Fibroblast of mammary gland (primary cell): ENCODE data around the gene TSPAN9.

Experiments
- DNase-seq: peaks from one replicate; pipeline ENCODE4 v3.0.0-alpha.2; 2010; ENCODE audit warnings: low read depth
- H3K4me3 ChIP-seq: 2 replicates; pipeline ENCODE4 v1.5.1; 2011; ENCODE audit warnings: low read depth, mild to moderate bottlenecking, low read length, moderate library complexity; ENCODE audit not compliant: control insufficient read depth
- CTCF ChIP-seq: conservative IDR thresholded peaks from 2 replicates; pipeline ENCODE4 v1.5.1; 2011; ENCODE audit warnings: low read depth, low read length, inconsistent platforms; ENCODE audit not compliant: control insufficient read depth, insufficient read depth

The TSPAN9 gene

GRCh38 chr12:3280967-3281366 is 203.8 kb downstream of the TSPAN9 start:
- no peak for TF ChIP-seq CTCF
- DNase-seq, result no peak
- no peak overlapping the region for H3K4me3 ChIP-seq

GRCh38 chr12:3281588-3282383 is 204.6 kb downstream of the TSPAN9 start:
- TF ChIP-seq CTCF, result no peak

GRCh38 chr12:3282384-3282670 is 205.1 kb downstream of the TSPAN9 start:
- TF ChIP-seq CTCF, result no peak
- no peak overlapping the region for H3K4me3 ChIP-seq
- DNase-seq, result no peak

More at GRCh38 chr12:3281588-3282383, 204.6 kb downstream of the TSPAN9 start:
- H3K4me3 ChIP-seq, result no peak overlapping the region
- DNase-seq, result no peak

- H3K4me3 ChIP-seq, result no peak overlapping the region
- no peak for DNase-seq
- TF ChIP-seq CTCF, result no peak
Observed at GRCh38 chr12:3283137-3283680, 206.0 kb downstream of the TSPAN9 start.

- H3K4me3 ChIP-seq, result no peak overlapping the region
- no peak for TF ChIP-seq CTCF
- DNase-seq, result no peak
Observed at GRCh38 chr12:3284405-3284804, 207.2 kb downstream of the TSPAN9 start.

- no peak for TF ChIP-seq CTCF
- no peak for DNase-seq
- H3K4me3 ChIP-seq, result no peak overlapping the region
Observed at GRCh38 chr12:3285570-3285969, 208.4 kb downstream of the TSPAN9 start.
